Endothelial cell of umbilical vein (primary cell): Measurements from ENCODE around the gene CFAP77. TPM values are rescaled to one million over a fixed set of nuclear protein-coding genes. Genes with fewer than 3 reads are reported as not detected.

Source experiments
- BruUV-seq: library from RNA; stranded (reverse); fragments of 400-500 nt; replicated peaks from 2 replicates; lab custom pipeline; 2021; lab: Mats Ljungman, UMichigan
- CTCF ChIA-PET: fragments of 300-600, 350-600 bp; sonication (Branson Sonifier 250); formaldehyde crosslinking; loops from one replicate; lab custom pipeline; 2021; ENCODE audit warnings: antibody characterized with exemption, inconsistent platforms; lab: Charles Lee
- POLR2A ChIA-PET: fragments of 300-600, 350-600 bp; sonication (Branson Sonifier 250); formaldehyde crosslinking; loops from one replicate; lab custom pipeline; 2021; ENCODE audit warnings: antibody characterized with exemption, inconsistent platforms; lab: Charles Lee
- DNase-seq: peaks from one replicate; pipeline ENCODE4 v3.0.0-alpha.2; 2011; ENCODE audit warnings: low read depth, low spot score
- FAIRE-seq: peaks from 2 replicates; lab custom pipeline; 2011; peaks lifted over from hg19 to GRCh38; lab: Jason Lieb, UNC
- H2AFZ ChIP-seq: 2 replicates; pipeline ENCODE4 v1.6.0; 2012; ENCODE audit warnings: low read depth, low read length, control low read depth, inconsistent platforms
- H3K27ac ChIP-seq: 2 replicates; pipeline ENCODE4 v1.5.1; 2011; ENCODE audit warnings: low read depth, mild to moderate bottlenecking, control low read depth, low read length, moderate library complexity; ENCODE audit not compliant: insufficient read depth
- H3K27me3 ChIP-seq, 2 experiments: 2 replicates each; pipeline versions ENCODE4 v1.6.0 to v1.6.1; 2011; ENCODE audit warnings: low read length in 2 of 2, mixed read lengths in 1 of 2; ENCODE audit not compliant: control insufficient read depth in 2 of 2, insufficient read depth in 2 of 2
- H3K36me3 ChIP-seq, 2 experiments: 2 replicates in 1 of 2; 3 replicates in 1 of 2; pipeline ENCODE4 v1.5.1; 2011; ENCODE audit warnings: low read length in 2 of 2, mild to moderate bottlenecking in 1 of 2, moderate library complexity in 1 of 2; ENCODE audit not compliant: control insufficient read depth in 2 of 2, insufficient read depth in 2 of 2; ENCODE audit errors: extremely low read depth in 1 of 2
- H3K4me1 ChIP-seq: 3 replicates; pipeline ENCODE4 v1.5.1; 2011; ENCODE audit warnings: mild to moderate bottlenecking, low read length; ENCODE audit not compliant: control insufficient read depth, insufficient read depth; ENCODE audit errors: extremely low read depth
- H3K4me2 ChIP-seq: 2 replicates; pipeline ENCODE4 v1.6.1; 2011; ENCODE audit warnings: low read length, control low read depth, mixed read lengths; ENCODE audit not compliant: insufficient read depth
- H3K4me3 ChIP-seq, 3 experiments: fragments of 200-600 bp in 1 of 3; sonication (generic), shearing (Covaris generic) in 1 of 3; replicated peaks in 1 of 3; 2 replicates each; pipeline ENCODE4 v1.5.1; 2011 to 2016; ENCODE audit warnings: control low read depth in 3 of 3, low read length in 3 of 3, mild to moderate bottlenecking in 2 of 3, inconsistent platforms in 1 of 3, low read depth in 1 of 3, moderate library complexity in 1 of 3; ENCODE audit not compliant: insufficient read depth in 1 of 3
- H3K79me2 ChIP-seq: 2 replicates; pipeline ENCODE4 v1.6.0; 2012; ENCODE audit warnings: low read length, inconsistent platforms; ENCODE audit not compliant: control insufficient read depth, insufficient read depth
- H3K9ac ChIP-seq: replicated peaks from 2 replicates; pipeline ENCODE3; 2011; ENCODE audit warnings: low read length, control low read depth; ENCODE audit not compliant: insufficient read depth; ENCODE audit errors: extremely low read depth
- H3K9me1 ChIP-seq: replicated peaks from 3 replicates; pipeline ENCODE4 v1.6.0; 2011; ENCODE audit warnings: mild to moderate bottlenecking, low read length; ENCODE audit not compliant: control insufficient read depth, insufficient read depth; ENCODE audit errors: extremely low read depth
- H3K9me3 ChIP-seq: replicated peaks from 2 replicates; pipeline ENCODE4 v1.5.1; 2012; ENCODE audit warnings: low read length, inconsistent platforms; ENCODE audit not compliant: control insufficient read depth, insufficient read depth
- H4K20me1 ChIP-seq: replicated peaks from 2 replicates; pipeline ENCODE3; 2011; ENCODE audit warnings: mild to moderate bottlenecking, low read length; ENCODE audit not compliant: control insufficient read depth, insufficient read depth; ENCODE audit errors: extremely low read depth
- FOS ChIP-seq: IDR thresholded peaks from 2 replicates; pipeline ENCODE4 v1.6.1; 2011; ENCODE audit warnings: mild to moderate bottlenecking, low read length, moderate library complexity, borderline replicate concordance; ENCODE audit not compliant: insufficient read depth
- GATA2 ChIP-seq: IDR thresholded peaks from 2 replicates; pipeline ENCODE4 v1.7.0; 2011; ENCODE audit warnings: low read depth, mild to moderate bottlenecking, moderate library complexity, mixed read lengths, low read length; ENCODE audit not compliant: insufficient read length, insufficient read depth
- JUN ChIP-seq: IDR thresholded peaks from 2 replicates; pipeline ENCODE4 v1.6.1; 2011; ENCODE audit warnings: borderline replicate concordance, low read depth; ENCODE audit not compliant: insufficient read length, insufficient read depth
- MYC ChIP-seq: IDR thresholded peaks from one replicate; pipeline ENCODE4 v1.6.1; 2011; ENCODE audit warnings: mild to moderate bottlenecking, low read depth, low read length
- POLR2A ChIP-seq: IDR thresholded peaks from 2 replicates; pipeline ENCODE4 v1.6.1; 2012; ENCODE audit warnings: low read depth, mild to moderate bottlenecking, control low read depth, low read length
- dilution Hi-C: fragments of 300-500 bp; cut with MboI; formaldehyde crosslinking; loops from one replicate; pipeline ENCODE4 v1.15.0; 2019; ENCODE audit warnings: low sequenced_read_pairs; ENCODE audit not compliant: extremely low pct_ligation_motif_present
- intact Hi-C: fragments of 100-400 bp; cut with micrococcal nuclease; formaldehyde crosslinking; loops from one replicate; pipeline ENCODE4 v1.10.0; 2022
- polyA plus RNA-seq, 4 experiments: library from polyadenylated mRNA; depleted of rRNA in 3 of 4; stranded (reverse) in 3 of 4; unstranded in 1 of 4; fragments of >200 nt; gene quantifications; 2 replicates each; pipeline versions ENCODE4 v1.2.1 to v1.2.3, GENCODE V29; 2011 to 2012; ENCODE audit warnings: missing spikeins in 1 of 4
- total RNA-seq: library from RNA; stranded (reverse); gene quantifications from 2 replicates; pipeline ENCODE4 v1.2.3, GENCODE V29; 2021
- TF ChIP-seq, protein P1 (sequence below), 2 donors: IDR thresholded peaks; 1 replicate in 1 of 2; 2 replicates in 1 of 2; pipeline ENCODE4 v1.5.1; 2011; ENCODE audit warnings: low read length in 2 of 2, mild to moderate bottlenecking in 2 of 2, moderate library complexity in 2 of 2, control low read depth in 1 of 2, inconsistent platforms in 1 of 2, low read depth in 1 of 2; ENCODE audit not compliant: insufficient read depth in 1 of 2; ENCODE audit errors: extremely low read depth in 1 of 2

CFAP77 gene
- total and polyA plus RNA-seq, 2 donors (not counting 3 experiments of a cell fraction or from before 2014, with no cell fraction given), result not detected

DNA sequence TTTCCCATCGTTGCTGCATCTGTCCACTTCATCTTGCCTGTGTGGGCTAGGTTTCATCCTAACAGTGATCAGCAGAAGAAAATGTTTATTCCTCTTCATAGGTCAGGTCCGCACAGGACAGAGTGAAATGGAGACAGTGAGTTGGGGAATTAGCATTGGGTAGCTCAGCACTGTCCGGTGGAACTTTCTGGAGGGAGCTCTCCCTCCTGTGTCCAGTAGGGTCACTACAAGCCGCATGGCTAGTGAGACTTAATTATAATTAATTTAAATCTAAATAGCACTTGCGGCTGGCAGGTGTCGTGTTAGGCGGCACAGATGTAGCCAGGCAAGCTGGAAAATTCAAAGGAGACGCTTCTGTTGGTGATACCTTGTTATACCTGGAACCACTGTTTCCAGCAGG lies 48.4 kb downstream of the CFAP77 start:
- H3K79me2 ChIP-seq, result no peaks in the 10 kb centered on the region
- no peaks in the 10 kb centered on the region for H3K9me1 ChIP-seq
- no peak overlapping the region for H3K4me3 ChIP-seq
- no TSS peak for BruUV-seq
- no peak overlapping the region for H2AFZ ChIP-seq
- no peaks in the 10 kb centered on the region for H3K27me3 ChIP-seq
- no peak for FAIRE-seq
- DNase-seq, result no peak
- intact Hi-C loops (no loop called here), dilution Hi-C loops (no loop called here)
- H3K27ac ChIP-seq, result no peak overlapping the region
- no peak overlapping the region for H3K4me2 ChIP-seq
- ChIA-PET POLR2A (no interaction called here), CTCF (interaction anchor here (0.6 to 1.0 kb wide), 2 partner anchors 11 to 47 kb away, joined by 3 read pairs; no protein-coding TSS in a partner anchor)
- H3K9ac ChIP-seq, result no peak overlapping the region
- H3K36me3 ChIP-seq, result no peaks in the 10 kb centered on the region
- no peaks in the 10 kb centered on the region for H3K4me1 ChIP-seq
- H4K20me1 ChIP-seq, result no peaks in the 10 kb centered on the region
- TF ChIP-seq, protein P1, sequence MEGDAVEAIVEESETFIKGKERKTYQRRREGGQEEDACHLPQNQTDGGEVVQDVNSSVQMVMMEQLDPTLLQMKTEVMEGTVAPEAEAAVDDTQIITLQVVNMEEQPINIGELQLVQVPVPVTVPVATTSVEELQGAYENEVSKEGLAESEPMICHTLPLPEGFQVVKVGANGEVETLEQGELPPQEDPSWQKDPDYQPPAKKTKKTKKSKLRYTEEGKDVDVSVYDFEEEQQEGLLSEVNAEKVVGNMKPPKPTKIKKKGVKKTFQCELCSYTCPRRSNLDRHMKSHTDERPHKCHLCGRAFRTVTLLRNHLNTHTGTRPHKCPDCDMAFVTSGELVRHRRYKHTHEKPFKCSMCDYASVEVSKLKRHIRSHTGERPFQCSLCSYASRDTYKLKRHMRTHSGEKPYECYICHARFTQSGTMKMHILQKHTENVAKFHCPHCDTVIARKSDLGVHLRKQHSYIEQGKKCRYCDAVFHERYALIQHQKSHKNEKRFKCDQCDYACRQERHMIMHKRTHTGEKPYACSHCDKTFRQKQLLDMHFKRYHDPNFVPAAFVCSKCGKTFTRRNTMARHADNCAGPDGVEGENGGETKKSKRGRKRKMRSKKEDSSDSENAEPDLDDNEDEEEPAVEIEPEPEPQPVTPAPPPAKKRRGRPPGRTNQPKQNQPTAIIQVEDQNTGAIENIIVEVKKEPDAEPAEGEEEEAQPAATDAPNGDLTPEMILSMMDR (IDR thresholded peaks at IDR 0.05; ENCODE audit: extremely low read depth in 1 of 2, insufficient read depth in 1 of 2, low read depth in 1 of 2, low read length in 2 of 2), result no peak
- no peak for TF ChIP-seq FOS
- TF ChIP-seq GATA2, result no peak
- TF ChIP-seq JUN, result no peak
- TF ChIP-seq MYC, result no peak
- no peaks in the 10 kb centered on the region for H3K9me3 ChIP-seq

DNA sequence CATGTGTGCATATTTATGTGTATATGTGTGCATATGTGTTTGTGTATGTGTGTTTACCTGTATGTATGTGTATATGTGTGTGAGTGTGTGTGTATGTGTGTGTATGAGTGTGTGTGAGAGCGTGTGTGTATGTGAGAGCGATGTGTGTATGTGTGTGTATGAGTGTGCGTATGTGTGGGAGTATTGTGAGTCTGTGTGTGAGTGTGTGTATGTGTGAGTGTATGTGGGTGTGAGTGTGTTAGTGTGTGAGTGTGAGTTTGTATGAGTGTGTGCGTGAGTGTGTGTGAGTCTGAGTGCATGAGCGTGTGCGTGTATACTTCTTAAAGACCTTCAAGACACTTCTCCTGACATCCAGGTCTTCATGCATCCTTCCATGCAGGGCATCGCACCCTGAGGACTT lies 49.6 kb downstream of the CFAP77 start:
- Histone ChIP-seq H2AFZ (no peak overlapping the region), H3K4me1 (no peaks in the 10 kb centered on the region), H3K4me3 (no peak overlapping the region), H3K9me3 (no peaks in the 10 kb centered on the region), H3K27ac (no peak overlapping the region), H3K9ac (no peak overlapping the region), H4K20me1 (no peaks in the 10 kb centered on the region), H3K4me2 (no peak overlapping the region), H3K79me2 (no peaks in the 10 kb centered on the region), H3K9me1 (no peaks in the 10 kb centered on the region), H3K27me3 (no peaks in the 10 kb centered on the region), H3K36me3 (no peaks in the 10 kb centered on the region)
- no TSS peak for BruUV-seq
- dilution Hi-C loops, result no loop called here
- POLR2A ChIA-PET, result no interaction called here
- intact Hi-C loops, result no loop called here
- DNase-seq (no peak), FAIRE-seq (no peak)
- TF ChIP-seq JUN (no peak), POLR2A (no peak), MYC (no peak), GATA2 (no peak), FOS (no peak)
- TF ChIP-seq, protein P1 (IDR thresholded peaks at IDR 0.05; ENCODE audit: extremely low read depth in 1 of 2, insufficient read depth in 1 of 2, low read depth in 1 of 2, low read length in 2 of 2), result no peak
- CTCF ChIA-PET, result no interaction called here
